ENCODE data around the gene LMO1.

DNA sequence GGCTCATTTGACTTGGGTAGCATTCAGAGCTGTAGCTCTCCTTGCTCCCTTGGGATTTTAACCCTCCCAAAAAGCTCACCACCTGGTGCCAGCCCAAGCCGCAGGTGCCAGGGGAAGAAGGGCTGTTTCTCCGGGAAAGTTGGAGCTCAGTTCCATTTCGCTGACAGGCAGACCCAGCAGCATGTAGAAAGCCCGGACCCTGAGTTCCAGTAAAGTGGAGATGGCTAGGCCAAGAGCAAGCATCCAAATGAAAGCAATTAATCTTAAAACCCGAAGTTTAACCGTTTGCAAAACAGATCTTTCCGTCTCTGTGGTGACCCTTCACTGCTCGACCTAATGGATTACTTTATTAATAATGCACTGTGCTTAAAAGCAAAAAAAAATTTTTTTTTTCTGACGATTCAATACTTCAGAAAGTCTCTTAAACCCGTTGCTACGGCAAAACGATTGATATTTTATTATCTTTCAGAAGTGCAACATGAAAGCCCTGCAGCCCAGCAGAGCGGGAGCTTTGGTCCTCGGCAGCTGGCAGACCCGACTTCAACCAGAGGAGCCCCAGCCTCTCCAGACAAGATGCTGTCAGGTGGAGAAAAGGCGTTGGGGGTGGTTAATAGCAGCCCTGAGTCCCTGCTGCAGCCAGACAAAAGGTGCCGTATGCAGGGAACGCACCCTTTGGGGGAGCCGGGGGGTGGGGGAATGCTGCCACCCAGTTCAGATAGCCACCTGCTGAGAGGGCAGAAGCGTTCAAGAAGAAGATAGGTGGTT lies 3.3 kb downstream of the LMO1 start:
- TF ChIP-seq CTCF (IDR thresholded peaks at IDR 0.05; ENCODE audit: insufficient read depth, low read length) (no peak), REST (IDR thresholded peaks at IDR 0.05; ENCODE audit: insufficient replicate concordance, low read depth) (no peak), SPI1 (IDR thresholded peaks at IDR 0.05; ENCODE audit: borderline replicate concordance, low read depth) (no peak), POLR2AphosphoS5 (IDR thresholded peaks at IDR 0.05; ENCODE audit: low read depth) (no peak)

Data from HL-60 (cell line).